Thyroid gland (tissue), 4 donors: ENCODE results near the gene AAMP.

Source experiments
- CTCF ChIP-seq, 6 experiments: fragments of 200-600 bp in 3 of 6; fragments of 450-650 bp in 3 of 6; sonication (generic) in 3 of 6; IDR thresholded peaks; one replicate each; pipeline ENCODE4 v1.5.1; 2016 to 2019; ENCODE audit warnings: antibody characterized with exemption in 6 of 6, mild to moderate bottlenecking in 2 of 6, inconsistent platforms in 1 of 6, moderate library complexity in 1 of 6
- POLR2A ChIP-seq, 2 donors: fragments of 450-650 bp; IDR thresholded peaks; one replicate each; pipeline ENCODE4 v1.6.1; 2017; ENCODE audit warnings: antibody characterized with exemption in 2 of 2, mild to moderate bottlenecking in 2 of 2, moderate library complexity in 1 of 2

- no peak for TF ChIP-seq POLR2A (IDR thresholded peaks at IDR 0.05)
- no peak for TF ChIP-seq CTCF (IDR thresholded peaks at IDR 0.05)
These were observed 24.7 kb downstream of the AAMP start for GRCh38 chr2:218245214-218245613.
